Measurements from ENCODE around the gene SPTLC3.

SPTLC3 gene

GRCh38 chr20:13121840-13122515 is 113.2 kb downstream of the SPTLC3 start:
- Histone ChIP-seq H3K9me3 (ENCODE audit: insufficient read depth, low read length) (no peaks in the 10 kb centered on the region), H2AFZ (ENCODE audit: low read depth, low read length) (no peak overlapping the region), H3K4me3 (ENCODE audit: low read length) (peak overlapping the region; percentile 48), H4K20me1 (ENCODE audit: insufficient read depth, low read length) (no peaks in the 10 kb centered on the region), H3K27ac (ENCODE audit: low read length) (peak overlapping the region; percentile 86), H3K4me2 (ENCODE audit: low read length) (peak overlapping the region; percentile 78), H3K36me3 (replicated peaks; ENCODE audit: low read depth, low read length) (no peaks in the 10 kb centered on the region), H3K79me2 (ENCODE audit: low read length) (no peaks in the 10 kb centered on the region), H3K4me1 (ENCODE audit: low read length) (peaks cover 77% of the 10 kb centered on the region), H3K27me3 (ENCODE audit: low read depth, low read length) (no peaks in the 10 kb centered on the region), H3K9ac (ENCODE audit: low read length) (peak overlapping the region; percentile 53; the same call in 1 of the 2 replicates)
- TF ChIP-seq CTCF (IDR thresholded peaks at IDR 0.05; ENCODE audit: low read depth, low read length) (no peak), EZH2phosphoT487 (IDR thresholded peaks at IDR 0.05; ENCODE audit: low read depth) (0 out of 2 replicates have a peak, but pooled peaks have one; percentile 30)

- Histone ChIP-seq H2AFZ (ENCODE audit: low read depth, low read length) (no peak overlapping the region), H4K20me1 (ENCODE audit: insufficient read depth, low read length) (no peaks in the 10 kb centered on the region), H3K36me3 (replicated peaks; ENCODE audit: low read depth, low read length) (peaks cover 6% of the 10 kb centered on the region), H3K27ac (ENCODE audit: low read length) (no peak overlapping the region), H3K9ac (ENCODE audit: low read length) (no peak overlapping the region), H3K79me2 (ENCODE audit: low read length) (no peaks in the 10 kb centered on the region), H3K27me3 (ENCODE audit: low read depth, low read length) (peaks cover 6% of the 10 kb centered on the region; the same call in 1 of the 2 replicates), H3K9me3 (ENCODE audit: insufficient read depth, low read length) (peaks cover 8% of the 10 kb centered on the region; the same call in 1 of the 2 replicates), H3K4me3 (ENCODE audit: low read length) (no peak overlapping the region), H3K4me1 (ENCODE audit: low read length) (peaks cover 57% of the 10 kb centered on the region), H3K4me2 (ENCODE audit: low read length) (no peak overlapping the region)
- no peak for TF ChIP-seq EZH2phosphoT487 (IDR thresholded peaks at IDR 0.05; ENCODE audit: low read depth)
- TF ChIP-seq CTCF (IDR thresholded peaks at IDR 0.05; ENCODE audit: low read depth, low read length), result no peak
Measured at GRCh38 chr20:13125486-13125885, 116.7 kb downstream of the SPTLC3 start.

- Histone ChIP-seq H3K4me3 (ENCODE audit: low read length) (no peak overlapping the region), H4K20me1 (ENCODE audit: insufficient read depth, low read length) (no peaks in the 10 kb centered on the region), H3K79me2 (ENCODE audit: low read length) (no peaks in the 10 kb centered on the region), H3K4me1 (ENCODE audit: low read length) (peaks cover 52% of the 10 kb centered on the region), H3K4me2 (ENCODE audit: low read length) (no peak overlapping the region), H3K9ac (ENCODE audit: low read length) (no peak overlapping the region), H3K27me3 (ENCODE audit: low read depth, low read length) (peaks cover 14% of the 10 kb centered on the region), H3K36me3 (replicated peaks; ENCODE audit: low read depth, low read length) (peaks cover 6% of the 10 kb centered on the region), H2AFZ (ENCODE audit: low read depth, low read length) (no peak overlapping the region), H3K9me3 (ENCODE audit: insufficient read depth, low read length) (peaks cover 8% of the 10 kb centered on the region; the same call in 1 of the 2 replicates), H3K27ac (ENCODE audit: low read length) (no peak overlapping the region)
- TF ChIP-seq CTCF (IDR thresholded peaks at IDR 0.05; ENCODE audit: low read depth, low read length), result no peak
- no peak for TF ChIP-seq EZH2phosphoT487 (IDR thresholded peaks at IDR 0.05; ENCODE audit: low read depth)
Measured at GRCh38 chr20:13128173-13128572, 119.4 kb downstream of the SPTLC3 start.

- Histone ChIP-seq H3K4me1 (ENCODE audit: low read length) (peaks cover 38% of the 10 kb centered on the region), H3K79me2 (ENCODE audit: low read length) (no peaks in the 10 kb centered on the region), H2AFZ (ENCODE audit: low read depth, low read length) (no peak overlapping the region), H4K20me1 (ENCODE audit: insufficient read depth, low read length) (no peaks in the 10 kb centered on the region), H3K27me3 (ENCODE audit: low read depth, low read length) (peaks cover 31% of the 10 kb centered on the region), H3K4me2 (ENCODE audit: low read length) (peak overlapping the region; percentile 40), H3K27ac (ENCODE audit: low read length) (0 out of 2 replicates have a peak overlapping the region, but pooled peaks have one; percentile 5), H3K9ac (ENCODE audit: low read length) (no peak overlapping the region), H3K9me3 (ENCODE audit: insufficient read depth, low read length) (peaks cover 8% of the 10 kb centered on the region; the same call in 1 of the 2 replicates), H3K36me3 (replicated peaks; ENCODE audit: low read depth, low read length) (peaks cover 6% of the 10 kb centered on the region), H3K4me3 (ENCODE audit: low read length) (no peak overlapping the region; the same call in 1 of the 2 replicates)
- TF ChIP-seq CTCF (IDR thresholded peaks at IDR 0.05; ENCODE audit: low read depth, low read length), result no peak
- no peak for TF ChIP-seq EZH2phosphoT487 (IDR thresholded peaks at IDR 0.05; ENCODE audit: low read depth)
Measured at GRCh38 chr20:13130061-13130706, 121.4 kb downstream of the SPTLC3 start.

Measured in OCI-LY3 (cell line).